H1 (cell line): ENCODE results near the gene WFDC1. TPM values are rescaled to one million over a fixed set of nuclear protein-coding genes. Genes with fewer than 3 reads are reported as not detected.

Experiments
- CTCF ChIA-PET: fragments of 300-600 bp; sonication (Branson Sonifier 250); formaldehyde crosslinking; loops from one replicate; lab custom pipeline; 2021; ENCODE audit not compliant: partially characterized antibody; lab: Charles Lee
- POLR2A ChIA-PET: fragments of 300-600 bp; sonication (Branson Sonifier 250); formaldehyde crosslinking; loops from one replicate; lab custom pipeline; 2021; ENCODE audit warnings: inconsistent platforms; ENCODE audit not compliant: partially characterized antibody; lab: Charles Lee
- DNase-seq, 2 experiments: peaks; one replicate each; pipeline versions ENCODE4 v3.0.0 to v3.0.0-alpha.2; 2010 to 2022; ENCODE audit warnings: low spot score in 2 of 2, low read depth in 1 of 2, mixed read lengths in 1 of 2
- FAIRE-seq: peaks from 2 replicates; lab custom pipeline; 2011; peaks lifted over from hg19 to GRCh38; lab: Jason Lieb, UNC
- H2AFZ ChIP-seq: 2 replicates; pipeline ENCODE4 v1.8.1; 2012; ENCODE audit warnings: low read length, inconsistent platforms
- H2AK5ac ChIP-seq: 2 replicates; pipeline ENCODE4 v1.6.1; 2013; ENCODE audit warnings: low read depth, low read length
- H2BK120ac ChIP-seq: replicated peaks from 2 replicates; pipeline ENCODE3; 2013; ENCODE audit warnings: low read depth, low read length, inconsistent platforms
- H2BK12ac ChIP-seq: 2 replicates; pipeline ENCODE4 v1.6.1; 2013; ENCODE audit warnings: low read depth, low read length
- H2BK15ac ChIP-seq: 2 replicates; pipeline ENCODE4 v1.6.1; 2013; ENCODE audit warnings: low read length
- H2BK20ac ChIP-seq: 2 replicates; pipeline ENCODE4 v1.6.1; 2013; ENCODE audit warnings: low read length
- H2BK5ac ChIP-seq: 2 replicates; pipeline ENCODE4 v1.6.1; 2013; ENCODE audit warnings: low read depth, low read length
- H3K14ac ChIP-seq: 2 replicates; pipeline ENCODE4 v1.6.1; 2013; ENCODE audit warnings: inconsistent platforms; ENCODE audit not compliant: insufficient read length
- H3K18ac ChIP-seq: 2 replicates; pipeline ENCODE4 v1.6.1; 2013; ENCODE audit warnings: low read length; ENCODE audit errors: extremely low read depth
- H3K23ac ChIP-seq: 2 replicates; pipeline ENCODE4 v1.6.1; 2013; ENCODE audit warnings: inconsistent platforms; ENCODE audit not compliant: insufficient read length
- H3K23me2 ChIP-seq: 2 replicates; pipeline ENCODE4 v1.6.1; 2013; ENCODE audit warnings: low read depth, low read length
- H3K27ac ChIP-seq: 2 replicates; pipeline ENCODE4 v1.6.1; 2011; ENCODE audit warnings: low read depth, low read length, inconsistent platforms
- H3K27me3 ChIP-seq, 4 experiments: replicated peaks in 1 of 4; 1 replicate in 1 of 4; 2 replicates in 3 of 4; pipeline versions ENCODE4 v1.6.1 to v1.8.1; 2011 to 2013; ENCODE audit warnings: low read length in 3 of 4, mild to moderate bottlenecking in 3 of 4, inconsistent platforms in 2 of 4, mixed read lengths in 2 of 4, moderate library complexity in 1 of 4; ENCODE audit not compliant: control insufficient read depth in 3 of 4, insufficient read depth in 3 of 4; ENCODE audit errors: extremely low read depth in 1 of 4
- H3K36me3 ChIP-seq, 4 experiments: 2 replicates each; pipeline versions ENCODE4 v1.6.1 to v1.8.1; 2011 to 2013; ENCODE audit warnings: mild to moderate bottlenecking in 4 of 4, low read length in 3 of 4, moderate library complexity in 2 of 4, control low read depth in 1 of 4, inconsistent platforms in 1 of 4; ENCODE audit not compliant: insufficient read depth in 4 of 4, control insufficient read depth in 2 of 4
- H3K4ac ChIP-seq: replicated peaks from 2 replicates; pipeline ENCODE3; 2013; ENCODE audit warnings: low read length, low read depth, mixed read lengths, inconsistent platforms; ENCODE audit not compliant: insufficient read length
- H3K4me1 ChIP-seq, 4 experiments: replicated peaks in 1 of 4; 1 replicate in 1 of 4; 2 replicates in 3 of 4; pipeline versions ENCODE4 v1.6.1 to v1.8.1; 2011 to 2013; ENCODE audit warnings: low read length in 3 of 4, inconsistent platforms in 2 of 4, mixed read lengths in 1 of 4; ENCODE audit not compliant: insufficient read depth in 4 of 4, control insufficient read depth in 3 of 4
- H3K4me2 ChIP-seq, 2 experiments: 2 replicates each; pipeline versions ENCODE4 v1.6.1 to v1.8.1; 2011 to 2013; ENCODE audit warnings: low read depth in 2 of 2, low read length in 2 of 2, control low read depth in 1 of 2, inconsistent platforms in 1 of 2, mild to moderate bottlenecking in 1 of 2; ENCODE audit not compliant: insufficient read depth in 1 of 2
- H3K4me3 ChIP-seq, 4 experiments: fragments of 200-600, 300-600 bp in 1 of 4; sonication (generic), shearing (Covaris generic), sonication (Bioruptor Twin) in 1 of 4; 2 replicates each; pipeline versions ENCODE4 v1.5.1 to v1.8.1; 2011 to 2016; ENCODE audit warnings: low read length in 4 of 4, low read depth in 3 of 4, control low read depth in 2 of 4, inconsistent platforms in 2 of 4, mild to moderate bottlenecking in 2 of 4, mixed read lengths in 1 of 4, moderate library complexity in 1 of 4; ENCODE audit not compliant: insufficient read depth in 2 of 4; ENCODE audit errors: extremely low read depth in 1 of 4
- H3K56ac ChIP-seq: replicated peaks from 2 replicates; pipeline ENCODE3; 2013; ENCODE audit warnings: low read depth, mild to moderate bottlenecking, mixed read lengths, low read length, inconsistent platforms; ENCODE audit not compliant: insufficient read length
- H3K79me1 ChIP-seq: 2 replicates; pipeline ENCODE4 v1.6.1; 2013; ENCODE audit warnings: low read depth, low read length, control low read depth
- H3K79me2 ChIP-seq, 2 experiments: 2 replicates each; pipeline versions ENCODE4 v1.6.1 to v1.8.1; 2012 to 2013; ENCODE audit warnings: low read length in 2 of 2, mild to moderate bottlenecking in 2 of 2, inconsistent platforms in 1 of 2; ENCODE audit not compliant: insufficient read depth in 2 of 2, control insufficient read depth in 1 of 2
- H3K9ac ChIP-seq, 4 experiments: replicated peaks in 1 of 4; 1 replicate in 1 of 4; 2 replicates in 3 of 4; pipeline versions ENCODE4 v1.6.1 to v1.8.1; 2011 to 2013; ENCODE audit warnings: low read depth in 3 of 4, low read length in 3 of 4, control low read depth in 2 of 4, mild to moderate bottlenecking in 2 of 4, moderate library complexity in 2 of 4, inconsistent platforms in 1 of 4; ENCODE audit errors: extremely low read depth in 1 of 4
- H3K9me3 ChIP-seq, 2 experiments: 2 replicates each; pipeline versions ENCODE4 v1.6.1 to v1.8.1; 2012 to 2013; ENCODE audit warnings: mild to moderate bottlenecking in 2 of 2, moderate library complexity in 2 of 2, control low read depth in 1 of 2, inconsistent platforms in 1 of 2, low read depth in 1 of 2, low read length in 1 of 2, mixed read lengths in 1 of 2; ENCODE audit not compliant: insufficient read depth in 2 of 2
- H4K20me1 ChIP-seq, 2 experiments: replicated peaks in 1 of 2; 2 replicates each; pipeline versions ENCODE3 to v1.8.1; 2011 to 2013; ENCODE audit warnings: inconsistent platforms in 2 of 2, low read length in 2 of 2, mild to moderate bottlenecking in 1 of 2; ENCODE audit not compliant: insufficient read depth in 2 of 2, control insufficient read depth in 1 of 2
- H4K5ac ChIP-seq: 2 replicates; pipeline ENCODE4 v1.6.1; 2013; ENCODE audit warnings: low read length, low read depth, mixed read lengths, inconsistent platforms; ENCODE audit not compliant: insufficient read length
- H4K8ac ChIP-seq: 2 replicates; pipeline ENCODE4 v1.8.0; 2013; ENCODE audit warnings: mild to moderate bottlenecking, moderate library complexity, low read length, inconsistent platforms; ENCODE audit not compliant: insufficient read depth; ENCODE audit errors: extremely low read depth
- H4K91ac ChIP-seq: replicated peaks from 2 replicates; pipeline ENCODE3; 2013; ENCODE audit warnings: low read length, mixed read lengths, inconsistent platforms; ENCODE audit not compliant: insufficient read length
- BACH1 ChIP-seq: IDR thresholded peaks from 2 replicates; pipeline ENCODE4 v1.6.1; 2012; ENCODE audit warnings: low read length, improper control_type of control experiment
- CBX5 ChIP-seq: fragments of 300-800, 300-1000 bp; sonication (generic); IDR thresholded peaks from 2 replicates; pipeline ENCODE4 v1.7.1; 2016; ENCODE audit warnings: antibody characterized with exemption, low read length, low read depth
- FOSL1 ChIP-seq: IDR thresholded peaks from 2 replicates; pipeline ENCODE4 v1.6.1; 2011; ENCODE audit warnings: mild to moderate bottlenecking, low read depth, low read length, moderate library complexity; ENCODE audit not compliant: insufficient read depth
- KDM1A ChIP-seq: fragments of 200-600, 300-600 bp; sonication (generic); IDR thresholded peaks from 2 replicates; pipeline ENCODE4 v1.7.1; 2016; ENCODE audit warnings: mild to moderate bottlenecking, low read length, borderline replicate concordance
- KDM5A ChIP-seq: fragments of 200-600 bp; IDR thresholded peaks from 2 replicates; pipeline ENCODE4 v1.7.1; 2012; ENCODE audit warnings: mild to moderate bottlenecking, low read length, inconsistent platforms, mixed read lengths
- PHF8 ChIP-seq: fragments of 200-600 bp; sonication (generic); conservative IDR thresholded peaks from 2 replicates; pipeline ENCODE4 v1.7.1; 2012; ENCODE audit warnings: low read depth, mild to moderate bottlenecking, inconsistent platforms, low read length, moderate library complexity
- RNF2 ChIP-seq: fragments of 200-900, 300-1000 bp; sonication (generic); IDR thresholded peaks from 2 replicates; pipeline ENCODE4 v1.7.1; 2016; ENCODE audit warnings: borderline replicate concordance, low read depth, mild to moderate bottlenecking, antibody characterized with exemption, low read length; ENCODE audit not compliant: poor library complexity, severe bottlenecking; ENCODE audit errors: missing control alignments
- SAP30 ChIP-seq: fragments of 300-600 bp; sonication (generic); IDR thresholded peaks from 2 replicates; pipeline ENCODE4 v1.7.1; 2012; ENCODE audit warnings: low read length, moderate library complexity, mild to moderate bottlenecking, inconsistent platforms; ENCODE audit not compliant: insufficient read depth, insufficient replicate concordance
- SIX5 ChIP-seq: IDR thresholded peaks from 2 replicates; pipeline ENCODE4 v1.6.1; 2011; ENCODE audit warnings: mild to moderate bottlenecking, low read depth, low read length
- SUZ12 ChIP-seq: fragments of 200-600 bp; sonication (generic); IDR thresholded peaks from 2 replicates; pipeline ENCODE4 v1.6.1; 2012; ENCODE audit warnings: mild to moderate bottlenecking, inconsistent platforms, low read length, moderate library complexity, mixed read lengths
- TAF1 ChIP-seq: IDR thresholded peaks from 2 replicates; pipeline ENCODE4 v1.6.1; 2011; ENCODE audit warnings: mild to moderate bottlenecking, low read depth, low read length
- TAF7 ChIP-seq: optimal IDR thresholded peaks from 2 replicates; pipeline ENCODE3; 2011; ENCODE audit warnings: low read depth, mild to moderate bottlenecking, inconsistent platforms, low read length, moderate library complexity, borderline replicate concordance
- TBP ChIP-seq: IDR thresholded peaks from 2 replicates; pipeline ENCODE4 v1.6.1; 2011; ENCODE audit warnings: low read depth, low read length, improper control_type of control experiment
- WGBS, 2 experiments: shearing (Covaris generic) in 1 of 2; methylation state at CpG; one replicate each; pipeline versions ENCODE4 v1.1.6 to v1.1.7; 2013 to 2015; ENCODE audit warnings: low lambda C conversion rate in 2 of 2, mixed read lengths in 2 of 2, inconsistent platforms in 1 of 2, low coverage in 1 of 2, missing lambda C conversion rate in 1 of 2; ENCODE audit not compliant: insufficient replicate concordance in 2 of 2, insufficient coverage in 1 of 2, insufficient read length in 1 of 2; ENCODE audit errors: extremely low coverage in 1 of 2, missing lambda C conversion rate in 1 of 2; 5-methylcytosine and 5-hydroxymethylcytosine counted together
- polyA plus RNA-seq, 7 experiments: library from polyadenylated mRNA; depleted of rRNA in 3 of 7; stranded (reverse) in 5 of 7; unstranded in 2 of 7; fragments of >200 nt in 5 of 7; fragments of 200-250 nt in 2 of 7; gene quantifications; 1 replicate in 5 of 7; 2 replicates in 1 of 7; 4 replicates in 1 of 7; pipeline versions ENCODE4 v1.2.1 to v1.2.3, GENCODE V29; 2011 to 2013; ENCODE audit warnings: missing spikeins in 2 of 7, mixed read lengths in 2 of 7
- total RNA-seq: library from RNA; stranded (reverse); fragmentation: NEBNext Ultra II Directional; extraction: Animal tissue kit (Norgen Biotek cat#: 25700); gene quantifications from 2 replicates; pipeline ENCODE4 v1.2.1, GENCODE V29; 2021
- TF ChIP-seq, protein P1 (sequence below): IDR thresholded peaks from 2 replicates; pipeline ENCODE4 v1.6.1; 2012; ENCODE audit warnings: inconsistent platforms

WFDC1 gene
- total and polyA plus RNA-seq, 2 of the 8 experiments (the other 6 are each of a cell fraction or from before 2014, with no cell fraction given) = 0.70 to 1.1 TPM

DNA sequence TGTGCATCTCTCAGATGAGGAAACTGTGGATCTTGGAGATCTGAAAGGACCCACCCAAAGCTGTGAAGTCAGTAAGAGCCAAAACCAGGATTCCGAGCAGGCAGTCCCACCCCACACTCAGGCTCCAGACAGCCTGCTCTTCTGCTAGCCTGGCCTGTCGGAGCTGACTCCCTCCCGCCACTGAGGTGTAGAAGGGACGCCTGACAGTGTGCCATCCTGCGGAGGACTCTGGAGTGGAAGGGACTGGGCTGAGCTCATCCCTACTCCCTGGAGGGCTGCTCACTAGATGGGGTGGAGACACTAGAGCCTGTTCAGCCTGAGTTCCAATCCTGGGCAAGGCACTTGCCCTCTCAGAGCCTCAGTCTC lies 36.0 kb downstream of the WFDC1 start:
- no peak overlapping the region for H4K8ac ChIP-seq
- no peaks in the 10 kb centered on the region for H3K4me1 ChIP-seq
- no peak overlapping the region for H3K27ac ChIP-seq
- H3K14ac ChIP-seq = no peak overlapping the region
- ChIA-PET POLR2A (no interaction called here), CTCF (interaction anchor here (0.9 to 1.2 kb wide), 3 partner anchors 23 to 37 kb away, joined by 3 read pairs; partner anchors contain the start of gene ATP2C2)
- no peak overlapping the region for H2AK5ac ChIP-seq
- no peak overlapping the region for H3K56ac ChIP-seq
- no peak overlapping the region for H3K4me3 ChIP-seq
- H2BK5ac ChIP-seq = no peak overlapping the region
- H3K79me2 ChIP-seq = no peaks in the 10 kb centered on the region
- peaks cover 4% of the 10 kb centered on the region; the same call in 1 of the 2 replicates for H3K23me2 ChIP-seq
- H2BK12ac ChIP-seq = no peak overlapping the region
- H4K5ac ChIP-seq = no peak overlapping the region
- H3K27me3 ChIP-seq = no peaks in the 10 kb centered on the region
- no peak overlapping the region for H2BK120ac ChIP-seq
- H3K36me3 ChIP-seq = no peaks in the 10 kb centered on the region
- no peak overlapping the region for H2AFZ ChIP-seq
- H4K20me1 ChIP-seq = peaks cover 0 to 4% of the 10 kb centered on the region in 2 experiments
- no peak overlapping the region for H2BK20ac ChIP-seq
- H3K4ac ChIP-seq = no peak overlapping the region
- no peak overlapping the region for H3K9ac ChIP-seq
- no peak overlapping the region for H4K91ac ChIP-seq
- H3K79me1 ChIP-seq = no peaks in the 10 kb centered on the region
- no peak overlapping the region for H3K18ac ChIP-seq
- no peaks in the 10 kb centered on the region for H3K9me3 ChIP-seq
- H3K4me2 ChIP-seq = no peak overlapping the region
- DNase-seq (no peak), FAIRE-seq (no peak)
- WGBS, 2 experiments = 92% methylated on average over 5 of the region's 5 CpGs; no CpG with 5 or more reads in 1 of the 2 experiments
- H3K23ac ChIP-seq = no peak overlapping the region
- H2BK15ac ChIP-seq = no peak overlapping the region
- no peak for TF ChIP-seq TAF1
- no peak for TF ChIP-seq SIX5
- no peak for TF ChIP-seq SUZ12
- TF ChIP-seq PHF8 = no peak
- no peak for TF ChIP-seq TAF7
- TF ChIP-seq SAP30 = no peak
- no peak for TF ChIP-seq FOSL1
- no peak for TF ChIP-seq CBX5
- no peak for TF ChIP-seq RNF2
- TF ChIP-seq BACH1 = no peak
- TF ChIP-seq KDM5A = no peak
- TF ChIP-seq TBP = no peak
- TF ChIP-seq, protein P1, sequence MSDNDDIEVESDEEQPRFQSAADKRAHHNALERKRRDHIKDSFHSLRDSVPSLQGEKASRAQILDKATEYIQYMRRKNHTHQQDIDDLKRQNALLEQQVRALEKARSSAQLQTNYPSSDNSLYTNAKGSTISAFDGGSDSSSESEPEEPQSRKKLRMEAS = no peak
- no peak for TF ChIP-seq KDM1A
